Peyer's patch (tissue), 4 donors: ENCODE results near the gene USP33. TPM values are rescaled to one million over a fixed set of nuclear protein-coding genes. Genes with fewer than 3 reads are reported as not detected.
"Not testable (repeated sequence)": the region's sequence is repeated elsewhere in the genome, so short reads cannot be mapped to it uniquely, and the experiment has no call there.

Experiments used
- DNase-seq, 3 donors: peaks; one replicate each; pipeline ENCODE4 v3.0.0-alpha.2; 2017 to 2019
- H3K27ac ChIP-seq, 4 donors: fragments of 200-600 bp; sonication (generic); one replicate each; pipeline ENCODE4 v1.5.1; 2016 to 2019
- H3K27me3 ChIP-seq, 2 donors: fragments of 200-600 bp; sonication (generic); one replicate each; pipeline ENCODE4 v1.5.1; 2019
- H3K36me3 ChIP-seq, 3 donors: fragments of 200-600 bp; sonication (generic); one replicate each; pipeline ENCODE4 v1.5.1; 2016 to 2019
- H3K4me1 ChIP-seq, 4 donors: fragments of 200-600 bp; sonication (generic); one replicate each; pipeline ENCODE4 v1.5.1; 2016 to 2019
- H3K4me3 ChIP-seq, 4 donors: fragments of 200-600 bp; sonication (generic); 1 replicate in 3 of 4; 2 replicates in 1 of 4; pipeline ENCODE4 v1.5.1; 2016 to 2019; ENCODE audit warnings: mild to moderate bottlenecking in 1 of 4
- H3K9me3 ChIP-seq, 4 donors: fragments of 200-600 bp; sonication (generic); one replicate each; pipeline ENCODE4 v1.5.1; 2016 to 2019; ENCODE audit warnings: mild to moderate bottlenecking in 1 of 4
- POLR2A ChIP-seq, 2 donors: fragments of 450-650 bp; IDR thresholded peaks; one replicate each; pipeline ENCODE4 v1.5.1; 2017; ENCODE audit warnings: antibody characterized with exemption in 2 of 2, mild to moderate bottlenecking in 2 of 2, moderate library complexity in 2 of 2
- total RNA-seq, 4 donors: library from RNA; depleted of rRNA; stranded (reverse); fragments of >200 nt; gene quantifications; one replicate each; pipeline ENCODE4 v1.1.0, GENCODE V29; 2016
- TF ChIP-seq, protein P1 (sequence below), 6 experiments: fragments of 450-650 bp in 4 of 6; fragments of 200-600 bp in 2 of 6; sonication (generic) in 1 of 6; IDR thresholded peaks; one replicate each; pipeline ENCODE4 v1.5.1; 2017 to 2019; ENCODE audit warnings: antibody characterized with exemption in 6 of 6, mild to moderate bottlenecking in 3 of 6, moderate library complexity in 1 of 6

USP33 gene
- total RNA-seq, 4 donors from 2014 or later: 78.9 to 109 (median 84.4) TPM

DNA sequence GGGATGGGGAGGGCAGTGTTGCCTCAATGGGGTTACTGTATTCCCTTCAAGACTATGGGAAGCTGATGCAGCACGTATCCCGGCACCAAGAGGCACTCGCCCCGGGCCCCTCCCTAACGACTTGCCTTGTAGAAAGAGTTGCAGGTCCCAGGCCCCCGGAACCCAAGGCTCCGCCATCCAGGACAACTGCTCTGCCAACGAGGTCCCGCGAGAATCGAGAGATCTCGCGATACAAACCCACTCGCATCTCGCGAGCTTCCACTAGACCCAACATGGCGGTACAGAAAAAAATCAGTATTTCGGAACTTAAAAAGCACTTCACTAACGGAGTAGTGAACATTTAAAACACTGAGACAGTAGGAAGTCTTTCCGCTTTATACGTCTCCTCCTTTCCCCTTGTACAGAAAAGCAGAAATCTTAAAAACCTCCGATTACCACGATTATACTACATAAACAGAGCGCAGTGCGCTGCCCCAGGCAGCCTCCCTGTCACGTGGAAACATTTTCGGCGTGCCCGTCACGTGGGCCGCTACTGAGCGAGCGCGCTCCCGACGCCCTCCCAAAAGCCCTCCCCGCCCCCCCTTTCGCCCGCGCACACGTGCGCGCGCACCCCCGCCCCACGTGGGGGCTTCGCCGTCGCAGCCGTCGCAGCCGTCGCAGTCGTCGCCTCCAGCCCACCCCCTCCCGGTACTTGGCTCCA, 77.0 kb downstream of the USP33 start, which contains the start of gene ZZZ3:
Gene ZZZ3, minus strand, starts transcription at position 199 of the 700 bp plus-strand sequence. CDS start 49,304 bp downstream, outside the sequence.
- Histone ChIP-seq H3K36me3 (no peaks in the 10 kb centered on the region), H3K4me3 (peak within 1 kb of the TSS; percentile 72 to 94 (median 76)), H3K27me3 (no peaks in the 10 kb centered on the region), H3K27ac (peak within 1 kb of the TSS; percentile 91 to 94 (median 93)), H3K9me3 (no peaks in the 10 kb centered on the region), H3K4me1 (peaks cover 0 to 36% (median 0%) of the 10 kb centered on the region in 4 donors)
- TF ChIP-seq, protein P1, sequence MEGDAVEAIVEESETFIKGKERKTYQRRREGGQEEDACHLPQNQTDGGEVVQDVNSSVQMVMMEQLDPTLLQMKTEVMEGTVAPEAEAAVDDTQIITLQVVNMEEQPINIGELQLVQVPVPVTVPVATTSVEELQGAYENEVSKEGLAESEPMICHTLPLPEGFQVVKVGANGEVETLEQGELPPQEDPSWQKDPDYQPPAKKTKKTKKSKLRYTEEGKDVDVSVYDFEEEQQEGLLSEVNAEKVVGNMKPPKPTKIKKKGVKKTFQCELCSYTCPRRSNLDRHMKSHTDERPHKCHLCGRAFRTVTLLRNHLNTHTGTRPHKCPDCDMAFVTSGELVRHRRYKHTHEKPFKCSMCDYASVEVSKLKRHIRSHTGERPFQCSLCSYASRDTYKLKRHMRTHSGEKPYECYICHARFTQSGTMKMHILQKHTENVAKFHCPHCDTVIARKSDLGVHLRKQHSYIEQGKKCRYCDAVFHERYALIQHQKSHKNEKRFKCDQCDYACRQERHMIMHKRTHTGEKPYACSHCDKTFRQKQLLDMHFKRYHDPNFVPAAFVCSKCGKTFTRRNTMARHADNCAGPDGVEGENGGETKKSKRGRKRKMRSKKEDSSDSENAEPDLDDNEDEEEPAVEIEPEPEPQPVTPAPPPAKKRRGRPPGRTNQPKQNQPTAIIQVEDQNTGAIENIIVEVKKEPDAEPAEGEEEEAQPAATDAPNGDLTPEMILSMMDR (IDR thresholded peaks at IDR 0.05): peak in 1 of 6 experiments; percentile 21
- peak in 1 of 2 donors; percentile 18 for TF ChIP-seq POLR2A (IDR thresholded peaks at IDR 0.05)
- DNase-seq: peak; percentile 90 to 98 (median 93)

DNA sequence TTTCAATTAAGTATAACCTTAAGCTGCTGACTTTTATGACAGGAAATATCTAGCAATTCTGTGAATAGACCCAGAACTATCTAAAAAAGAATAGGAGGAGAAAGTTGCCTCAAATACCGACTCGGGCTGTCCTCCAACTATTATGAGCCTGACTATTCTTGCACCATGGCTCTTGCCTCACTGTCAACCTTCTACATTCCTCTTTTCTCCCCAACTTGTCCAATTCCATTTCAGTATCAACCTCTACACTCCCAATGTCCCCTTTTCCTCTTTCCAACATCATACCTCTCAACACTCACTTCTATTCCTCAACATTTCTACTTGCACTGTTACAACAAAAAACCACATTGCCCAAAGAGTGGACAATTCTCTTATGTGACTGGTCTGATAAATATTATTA, 79.5 kb downstream of the USP33 start:
- Histone ChIP-seq H3K27me3 (no peaks in the 10 kb centered on the region), H3K9me3 (no peaks in the 10 kb centered on the region), H3K4me1 (peaks cover 0 to 41% (median 0%) of the 10 kb centered on the region in 4 donors), H3K36me3 (no peaks in the 10 kb centered on the region), H3K27ac (no peak overlapping the region), H3K4me3 (no peak overlapping the region)
- DNase-seq: no peak
- TF ChIP-seq, protein P1 (IDR thresholded peaks at IDR 0.05): no peak
- TF ChIP-seq POLR2A (IDR thresholded peaks at IDR 0.05): no peak

DNA sequence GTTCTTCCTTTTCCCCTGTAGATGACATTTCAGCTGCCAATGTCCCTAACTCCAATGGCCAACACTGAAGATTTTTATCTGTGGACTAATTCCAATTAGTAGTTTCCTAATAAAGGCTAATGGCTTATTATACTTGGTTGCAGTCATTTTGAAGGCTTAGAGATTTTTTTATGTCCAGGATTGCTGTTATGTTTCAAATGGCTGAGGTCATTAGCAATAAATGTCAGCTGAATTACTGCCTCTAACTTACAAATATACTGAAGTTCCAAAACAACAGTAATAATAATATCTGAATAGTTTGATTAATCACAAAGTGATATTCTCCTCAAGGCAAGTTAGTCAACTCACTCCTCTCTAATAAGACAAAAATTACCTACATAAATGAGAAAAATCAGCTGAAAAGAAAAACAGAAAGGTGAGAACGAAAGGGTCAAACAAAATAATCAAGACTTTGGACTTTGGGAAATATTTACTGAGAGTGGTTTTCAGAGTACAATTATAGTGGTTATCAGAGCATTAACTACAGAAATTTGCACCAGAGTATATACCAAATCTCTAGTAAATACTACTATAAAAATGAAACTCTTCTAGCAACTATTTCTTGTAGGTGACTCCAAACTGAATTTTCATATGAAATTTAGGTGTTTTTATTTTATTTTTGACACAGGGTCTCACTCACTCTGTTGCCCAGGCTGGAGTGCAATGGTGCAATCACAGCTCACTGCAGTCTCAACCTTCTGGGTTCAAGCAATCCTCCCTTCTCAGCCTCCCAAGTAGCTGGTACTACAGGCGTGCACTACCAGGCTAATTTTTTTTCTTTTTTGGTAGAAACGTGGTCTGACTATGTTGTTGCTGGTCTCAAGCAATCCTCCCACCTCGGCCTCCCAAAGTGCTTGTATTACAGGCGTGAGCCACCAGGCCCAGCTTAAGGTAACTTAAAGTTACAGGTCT, 80.7 kb downstream of the USP33 start:
- no peak overlapping the region for H3K4me3 ChIP-seq
- H3K36me3 ChIP-seq: no peaks in the 10 kb centered on the region
- TF ChIP-seq, protein P1 (IDR thresholded peaks at IDR 0.05): no peak
- TF ChIP-seq POLR2A (IDR thresholded peaks at IDR 0.05): no peak
- H3K4me1 ChIP-seq: peaks cover 0 to 39% (median 0%) of the 10 kb centered on the region in 4 donors
- no peaks in the 10 kb centered on the region for H3K9me3 ChIP-seq
- peak overlapping the region in 1 of 4 donors; percentile 20 for H3K27ac ChIP-seq
- H3K27me3 ChIP-seq: no peaks in the 10 kb centered on the region
- no peak for DNase-seq

DNA sequence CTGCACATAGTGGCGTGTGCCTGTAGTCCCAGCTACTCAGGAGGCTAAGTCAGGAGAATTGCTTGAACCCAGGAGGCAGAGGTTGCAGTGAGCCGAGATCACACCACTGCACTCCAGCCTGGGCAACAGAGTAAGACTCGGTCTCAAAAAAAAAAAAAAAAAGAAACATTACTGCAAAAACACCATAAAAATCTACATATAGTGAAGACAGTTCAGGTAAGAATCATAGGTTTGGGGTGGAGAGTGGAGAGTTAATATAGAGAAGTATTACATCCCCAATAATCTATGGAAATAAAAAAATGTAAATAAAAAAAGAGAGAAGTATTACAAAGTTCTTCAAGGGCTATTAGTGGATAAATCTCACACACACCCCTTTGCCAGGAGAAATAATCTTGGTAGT, 84.8 kb downstream of the USP33 start:
- not testable (repeated sequence) for H3K27ac ChIP-seq, H3K4me3 ChIP-seq, H3K36me3 ChIP-seq, H3K9me3 ChIP-seq, H3K27me3 ChIP-seq, DNase-seq
- H3K4me1 ChIP-seq: peaks cover 0 to 31% (median 3%) of the 10 kb centered on the region in 4 donors

DNA sequence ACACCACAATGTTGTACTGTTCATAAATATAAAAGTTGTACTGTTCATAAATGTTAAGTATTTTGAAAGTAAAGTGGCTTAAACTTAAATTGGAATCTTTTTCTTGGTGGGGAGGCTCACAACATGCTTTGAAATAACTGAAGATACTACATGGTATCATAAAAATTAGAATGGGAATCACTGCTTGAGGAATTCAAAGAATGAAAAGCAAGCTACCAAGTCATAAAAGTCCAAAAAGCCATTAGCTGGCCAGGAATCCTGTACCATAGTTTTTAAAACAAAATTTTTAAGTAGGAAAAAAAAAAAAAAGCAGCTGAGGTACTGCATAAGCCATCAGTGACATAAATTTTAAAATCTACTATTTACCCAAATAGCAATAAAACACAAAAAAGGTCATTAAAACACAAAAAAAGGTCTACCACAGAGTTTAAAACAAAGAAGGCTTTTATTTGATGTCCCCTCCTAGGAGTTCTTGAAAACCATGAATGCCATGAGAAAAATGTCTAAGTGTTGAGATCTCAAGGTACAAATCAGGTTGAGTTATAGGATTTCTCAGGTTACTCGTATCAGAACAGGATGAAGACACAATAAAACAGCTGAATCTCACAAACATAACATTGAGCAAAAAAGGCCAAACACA, 85.8 kb downstream of the USP33 start:
- TF ChIP-seq, protein P1 (IDR thresholded peaks at IDR 0.05): no peak
- no peak for TF ChIP-seq POLR2A (IDR thresholded peaks at IDR 0.05)
- Histone ChIP-seq H3K36me3 (no peaks in the 10 kb centered on the region), H3K27ac (no peak overlapping the region), H3K27me3 (no peaks in the 10 kb centered on the region), H3K4me1 (peaks cover 0 to 24% (median 3%) of the 10 kb centered on the region in 4 donors), H3K4me3 (no peak overlapping the region), H3K9me3 (no peaks in the 10 kb centered on the region)
- DNase-seq: no peak
